Heart left ventricle (tissue), 13 donors: ENCODE measurements around the gene SYDE2.

Experiments
- POLR2A ChIP-seq, 2 donors: fragments of 450-650 bp; IDR thresholded peaks; one replicate each; pipeline ENCODE4 v1.6.1; 2017; ENCODE audit warnings: antibody characterized with exemption in 2 of 2, mild to moderate bottlenecking in 2 of 2, moderate library complexity in 2 of 2
- TF ChIP-seq, protein P1 (sequence below), 12 donors: fragments of 200-600 bp; sonication (generic) in 4 of 12; IDR thresholded peaks; one replicate each; pipeline versions ENCODE4 v1.5.0 to v1.8.0; 2018 to 2022; ENCODE audit warnings: antibody characterized with exemption in 12 of 12, mild to moderate bottlenecking in 5 of 12
- donor health status: ischemic (EF 13 %, LVEDD 7.1; RV severe dilation, severe dysfunction).
- donor health status: DM: no; HTN: yes; CAD: no.
- donor health status: DM: no; HTN: no; CAD: no.
- donor health status: ischemic (EF 25% LVEDD 6.9; RV normal size, moderate dysfunction).
- donor health status: ischemic (EF 25% LVEDD 5.7; RV mildly dilated, moderate dysfunction).
- donor health status: ischemic (EF 35%, LVEDD 5.7; RV mildly dilated, moderate dysfunction).
- donor health status: nonischemic (EF 11% LVEDD 7.7; RV severe dilation, severe dysfunction).
- donor health status: DM: yes; HTN: yes; CAD: no.
- donor health status: PGD.
- donor health status: ischemic (EF 29% LVEDD 5.4; RV normal size, mild dysfunction).
- donor health status: nonischemic (EF 23%, LVEDD 6.1; RV moderate dilation, normal function).

DNA sequence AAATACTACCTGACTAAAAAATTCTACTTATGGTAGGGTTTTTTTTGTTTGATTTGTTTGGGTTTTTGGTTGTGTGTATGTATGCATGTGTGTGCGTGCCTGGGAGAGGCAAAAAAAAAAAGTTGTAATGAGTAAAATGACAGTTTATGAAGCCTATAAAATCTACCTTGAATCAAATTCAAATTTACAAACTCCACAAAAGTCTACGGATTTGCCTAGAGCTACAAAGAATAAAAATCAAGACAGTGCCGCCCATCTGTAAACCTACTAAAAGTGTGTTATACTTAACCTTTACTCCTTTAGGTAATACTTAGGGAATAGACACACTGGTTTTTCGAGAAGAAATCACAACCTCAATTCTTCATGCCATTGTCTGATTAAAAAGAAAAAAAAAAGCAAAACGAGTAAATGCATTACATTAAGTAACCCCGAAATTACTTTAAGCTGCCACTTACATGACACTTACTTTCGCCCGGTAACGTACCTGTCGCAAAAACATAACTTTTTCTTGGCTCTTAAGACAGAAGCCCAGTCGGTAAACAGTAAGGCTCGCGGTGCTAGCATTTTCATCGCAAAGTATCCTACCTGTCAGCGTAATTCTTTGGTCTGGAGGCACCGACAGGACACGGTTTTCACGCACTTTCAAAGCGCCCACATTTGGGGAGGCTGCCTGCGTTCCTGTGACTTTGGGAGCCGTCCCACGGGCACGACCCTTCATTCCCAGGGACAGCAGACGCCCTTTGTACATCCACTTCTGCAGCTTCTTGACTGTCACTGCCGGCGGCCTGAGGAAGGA lies 951 bp downstream of the SYDE2 start:
- TF ChIP-seq, protein P1, sequence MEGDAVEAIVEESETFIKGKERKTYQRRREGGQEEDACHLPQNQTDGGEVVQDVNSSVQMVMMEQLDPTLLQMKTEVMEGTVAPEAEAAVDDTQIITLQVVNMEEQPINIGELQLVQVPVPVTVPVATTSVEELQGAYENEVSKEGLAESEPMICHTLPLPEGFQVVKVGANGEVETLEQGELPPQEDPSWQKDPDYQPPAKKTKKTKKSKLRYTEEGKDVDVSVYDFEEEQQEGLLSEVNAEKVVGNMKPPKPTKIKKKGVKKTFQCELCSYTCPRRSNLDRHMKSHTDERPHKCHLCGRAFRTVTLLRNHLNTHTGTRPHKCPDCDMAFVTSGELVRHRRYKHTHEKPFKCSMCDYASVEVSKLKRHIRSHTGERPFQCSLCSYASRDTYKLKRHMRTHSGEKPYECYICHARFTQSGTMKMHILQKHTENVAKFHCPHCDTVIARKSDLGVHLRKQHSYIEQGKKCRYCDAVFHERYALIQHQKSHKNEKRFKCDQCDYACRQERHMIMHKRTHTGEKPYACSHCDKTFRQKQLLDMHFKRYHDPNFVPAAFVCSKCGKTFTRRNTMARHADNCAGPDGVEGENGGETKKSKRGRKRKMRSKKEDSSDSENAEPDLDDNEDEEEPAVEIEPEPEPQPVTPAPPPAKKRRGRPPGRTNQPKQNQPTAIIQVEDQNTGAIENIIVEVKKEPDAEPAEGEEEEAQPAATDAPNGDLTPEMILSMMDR (IDR thresholded peaks at IDR 0.05) = no peak
- TF ChIP-seq POLR2A (IDR thresholded peaks at IDR 0.05) = no peak
